GM12878 (cell line): ENCODE measurements around the gene BMP8B. TPM values are rescaled to one million over a fixed set of nuclear protein-coding genes. Genes with fewer than 3 reads are reported as not detected.

Experiments
- ATAC-seq: fragments of 200-7000 bp; cut with Tn5 transposase; 3 replicates; pipeline ENCODE4 v1.9.1; 2020; ENCODE audit warnings: mild to moderate bottlenecking, moderate library complexity
- BruUV-seq: library from RNA; stranded (reverse); fragments of 400-500 nt; replicated peaks from 2 replicates; lab custom pipeline; 2021; lab: Mats Ljungman, UMichigan
- CTCF ChIA-PET: fragments of 300-600 bp; sonication (Branson Sonifier 250); formaldehyde crosslinking; extraction: SDS; loops from one replicate; lab custom pipeline; 2021; ENCODE audit warnings: inconsistent platforms; lab: Yijun Ruan, JAX
- POLR2A ChIA-PET: fragments of 350-600 bp; formaldehyde crosslinking; extraction: SDS; loops from one replicate; lab custom pipeline; 2021; ENCODE audit warnings: inconsistent platforms; lab: Charles Lee
- RAD21 ChIA-PET: fragments of 300-600 bp; sonication (Branson Sonifier 250); formaldehyde crosslinking; loops from one replicate; lab custom pipeline; 2023; ENCODE audit warnings: antibody characterized with exemption; ENCODE audit not compliant: unreplicated experiment; lab: Charles Lee
- SMC1A ChIA-PET: fragments of 300-600 bp; sonication (Branson Sonifier 250); formaldehyde crosslinking; loops from one replicate; lab custom pipeline; 2023; ENCODE audit not compliant: unreplicated experiment, uncharacterized antibody; lab: Charles Lee
- DNase-seq: peaks from one replicate; pipeline ENCODE4 v3.0.0-alpha.2; 2011; ENCODE audit warnings: low read depth, low spot score
- FAIRE-seq: peaks from 3 replicates; lab custom pipeline; 2011; peaks lifted over from hg19 to GRCh38; lab: Jason Lieb, UNC
- H2AFZ ChIP-seq: 2 replicates; pipeline ENCODE4 v1.6.0; 2011; ENCODE audit warnings: low read depth, low read length, control low read depth; ENCODE audit not compliant: control insufficient read depth
- H3K27ac ChIP-seq: 2 replicates; pipeline ENCODE4 v1.5.1; 2011; ENCODE audit warnings: control low read depth; ENCODE audit not compliant: control insufficient read depth, insufficient read depth
- H3K27me3 ChIP-seq, 2 experiments: replicated peaks in 1 of 2; 2 replicates each; pipeline versions ENCODE4 v1.6.0 to v1.6.1; 2011; ENCODE audit warnings: low read length in 1 of 2; ENCODE audit not compliant: control insufficient read depth in 2 of 2, insufficient read depth in 2 of 2
- H3K36me3 ChIP-seq, 2 experiments: 2 replicates each; pipeline ENCODE4 v1.5.1; 2011; ENCODE audit warnings: low read length in 1 of 2; ENCODE audit not compliant: control insufficient read depth in 2 of 2, insufficient read depth in 2 of 2
- H3K4me1 ChIP-seq: 2 replicates; pipeline ENCODE4 v1.6.1; 2011; ENCODE audit warnings: mild to moderate bottlenecking, low read length, moderate library complexity, mixed read lengths; ENCODE audit not compliant: control insufficient read depth, insufficient read depth
- H3K4me2 ChIP-seq: 2 replicates; pipeline ENCODE4 v1.6.0; 2011; ENCODE audit warnings: control low read depth; ENCODE audit not compliant: control insufficient read depth, insufficient read depth
- H3K4me3 ChIP-seq: fragments of 200-600 bp; sonication (generic); 2 replicates; pipeline ENCODE4 v1.5.1; 2016
- H3K79me2 ChIP-seq: 2 replicates; pipeline ENCODE4 v1.6.0; 2011; ENCODE audit warnings: low read length; ENCODE audit not compliant: control insufficient read depth, insufficient read depth
- H3K9ac ChIP-seq: 2 replicates; pipeline ENCODE4 v1.8.0; 2011; ENCODE audit warnings: low read length, control low read depth, mixed read lengths; ENCODE audit not compliant: control insufficient read depth, insufficient read depth
- H3K9me3 ChIP-seq: replicated peaks from 3 replicates; pipeline ENCODE4 v1.5.1; 2011; ENCODE audit warnings: mild to moderate bottlenecking, low read length; ENCODE audit not compliant: control insufficient read depth, insufficient read depth
- H4K20me1 ChIP-seq: 2 replicates; pipeline ENCODE4 v1.6.0; 2011; ENCODE audit not compliant: control insufficient read depth, insufficient read depth
- BMI1 ChIP-seq: fragments of 450-650 bp; IDR thresholded peaks from 2 replicates; pipeline ENCODE4 v1.6.1; 2016; ENCODE audit warnings: mild to moderate bottlenecking, moderate library complexity, borderline replicate concordance
- EGR1 ChIP-seq, 2 experiments: IDR thresholded peaks; 1 replicate in 1 of 2; 2 replicates in 1 of 2; pipeline ENCODE4 v1.6.1; 2011 to 2012; ENCODE audit warnings: low read depth in 2 of 2, low read length in 2 of 2, borderline replicate concordance in 1 of 2, mild to moderate bottlenecking in 1 of 2, moderate library complexity in 1 of 2
- IRF4 ChIP-seq: IDR thresholded peaks from 2 replicates; pipeline ENCODE4 v1.6.1; 2011; ENCODE audit warnings: low read depth, low read length
- KDM1A ChIP-seq: fragments of 200-600 bp; sonication (generic); IDR thresholded peaks from 2 replicates; pipeline ENCODE4 v1.6.1; 2016; ENCODE audit warnings: borderline replicate concordance
- PAX8 ChIP-seq: fragments of 450-650 bp; IDR thresholded peaks from 2 replicates; pipeline ENCODE4 v1.6.1; 2017; ENCODE audit warnings: mild to moderate bottlenecking, moderate library complexity
- RAD51 ChIP-seq: fragments of 450-650 bp; IDR thresholded peaks from 2 replicates; pipeline ENCODE4 v1.6.1; 2016; ENCODE audit warnings: moderate library complexity, mild to moderate bottlenecking, inconsistent platforms
- SIX5 ChIP-seq: IDR thresholded peaks from 2 replicates; pipeline ENCODE4 v1.6.1; 2011; ENCODE audit warnings: mild to moderate bottlenecking, low read depth, low read length, moderate library complexity; ENCODE audit not compliant: severe bottlenecking
- STAT1 ChIP-seq: fragments of 450-650 bp; conservative IDR thresholded peaks from 2 replicates; pipeline ENCODE4 v1.6.1; 2014; ENCODE audit warnings: antibody characterized with exemption, mild to moderate bottlenecking
- TAF1 ChIP-seq: IDR thresholded peaks from 2 replicates; pipeline ENCODE4 v1.6.1; 2011; ENCODE audit warnings: mild to moderate bottlenecking, low read depth, low read length, borderline replicate concordance
- WGBS: methylation state at CpG from one replicate; pipeline ENCODE4 v1.1.6; 2016; ENCODE audit warnings: low lambda C conversion rate; ENCODE audit not compliant: insufficient replicate concordance, insufficient coverage; ENCODE audit errors: missing lambda C conversion rate; 5-methylcytosine and 5-hydroxymethylcytosine counted together
- in situ Hi-C: fragments of 300-500 bp; cut with MboI; formaldehyde crosslinking; loops from 9 replicates; pipeline ENCODE4 v1.14.3; 2018; ENCODE audit warnings: mixed read lengths
- intact Hi-C: fragments of 100-400 bp; cut with micrococcal nuclease; formaldehyde crosslinking; loops from one replicate; pipeline ENCODE4 v1.14.2; 2022; ENCODE audit not compliant: unreplicated experiment
- polyA plus RNA-seq, 11 experiments: library from polyadenylated mRNA; depleted of rRNA in 4 of 11; unstranded in 6 of 11; stranded (reverse) in 5 of 11; fragments of >200 nt; fragmentation: Nextera tagmentation in 4 of 11; fragmentation: Illumina TruSeq in 1 of 11; extraction: Ambion mirVana in 4 of 11; extraction: Trizol in 1 of 11; gene quantifications; 1 replicate in 1 of 11; 2 replicates in 10 of 11; pipeline versions ENCODE4 v1.2.1 to v1.2.3, GENCODE V29; 2011 to 2016; ENCODE audit warnings: inconsistent platforms in 2 of 11, missing spikeins in 2 of 11, low read depth in 1 of 11
- total RNA-seq, 4 experiments: library from RNA; depleted of rRNA in 3 of 4; stranded (reverse); fragments of >200 nt in 3 of 4; fragmentation: Illumina TruSeq in 1 of 4; extraction: Trizol in 1 of 4; gene quantifications; 2 replicates each; pipeline versions ENCODE4 v1.2.1 to v1.2.3, GENCODE V29; 2013 to 2021
- TF ChIP-seq, protein P1 (sequence below): fragments of 450-650 bp; IDR thresholded peaks from 2 replicates; pipeline ENCODE4 v1.6.1; 2017; ENCODE audit warnings: mild to moderate bottlenecking, moderate library complexity
- TF ChIP-seq, protein P2 (sequence below): fragments of 450-650 bp; IDR thresholded peaks from 2 replicates; pipeline ENCODE4 v1.6.1; 2017; ENCODE audit warnings: mild to moderate bottlenecking, moderate library complexity
- TF ChIP-seq, protein P3 (sequence below): fragments of 150-350 bp; IDR thresholded peaks from 2 replicates; pipeline ENCODE4 v1.6.1; 2016; ENCODE audit warnings: low read depth, low read length

BMP8B gene
- total and polyA plus RNA-seq, 10 of the 15 experiments (the other 5 are each of a cell fraction or from before 2014, with no cell fraction given): 0.09 to 1.2 (median 0.52) TPM

DNA sequence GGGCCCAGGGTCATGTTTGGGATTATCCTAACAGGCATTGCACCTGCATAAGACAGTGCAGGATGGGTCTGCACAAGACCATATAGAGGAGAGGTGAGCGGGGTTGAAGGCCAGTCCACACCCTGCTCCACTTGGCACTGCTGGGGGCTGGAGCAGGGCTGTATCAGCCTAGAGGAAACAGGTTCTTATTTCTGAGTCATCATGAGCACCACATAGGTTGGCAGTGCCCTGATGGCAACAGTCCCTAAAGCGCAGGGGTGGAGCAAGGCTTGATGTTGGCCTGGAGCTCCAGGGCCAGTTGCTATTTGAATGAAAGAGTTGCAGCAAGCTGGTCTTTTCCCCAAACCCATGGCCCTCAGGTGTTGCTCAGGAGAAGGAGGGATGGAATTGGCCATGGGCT lies 29.8 kb upstream of the BMP8B start:
- H4K20me1 ChIP-seq: no peaks in the 10 kb centered on the region
- no TSS peak for BruUV-seq
- POLR2A ChIA-PET: no interaction called here
- no peaks in the 10 kb centered on the region for H3K9me3 ChIP-seq
- peaks cover 17% of the 10 kb centered on the region for H3K4me1 ChIP-seq
- H3K27ac ChIP-seq: no peak overlapping the region
- no peaks in the 10 kb centered on the region for H3K27me3 ChIP-seq
- RAD21 ChIA-PET: interaction anchor here (0.6 to 1.7 kb wide), 3 partner anchors 28 to 152 kb away, joined by 3 to 6 read pairs (median 5); no protein-coding TSS in a partner anchor
- FAIRE-seq (no peak), ATAC-seq (no peak), DNase-seq (no peak)
- CTCF ChIA-PET: interaction anchor here (0.6 to 7.2 kb wide), 9 partner anchors 19 to 215 kb away, joined by 3 to 110 read pairs (median 15); partner anchors contain the start of gene MYCL
- SMC1A ChIA-PET: interaction anchor here (0.7 to 3.3 kb wide), 7 partner anchors 24 to 215 kb away, joined by 3 to 42 read pairs (median 3); partner anchors contain the start of gene MYCL
- H3K4me2 ChIP-seq: no peak overlapping the region
- no peak overlapping the region for H3K4me3 ChIP-seq
- intact Hi-C loops (no loop called here), in situ Hi-C loops (no loop called here)
- WGBS: 100% methylated on average over 2 of the region's 2 CpGs
- H2AFZ ChIP-seq: no peak overlapping the region
- H3K36me3 ChIP-seq: no peaks in the 10 kb centered on the region
- H3K79me2 ChIP-seq: no peaks in the 10 kb centered on the region
- H3K9ac ChIP-seq: no peak overlapping the region
- no peak for TF ChIP-seq EGR1 (IDR thresholded peaks at IDR 0.05; ENCODE audit: borderline replicate concordance in 1 of 2, low read depth in 2 of 2, low read length in 2 of 2)
- no peak for TF ChIP-seq RAD51
- no peak for TF ChIP-seq SIX5
- TF ChIP-seq KDM1A: no peak
- TF ChIP-seq IRF4: no peak
- TF ChIP-seq, protein P1, sequence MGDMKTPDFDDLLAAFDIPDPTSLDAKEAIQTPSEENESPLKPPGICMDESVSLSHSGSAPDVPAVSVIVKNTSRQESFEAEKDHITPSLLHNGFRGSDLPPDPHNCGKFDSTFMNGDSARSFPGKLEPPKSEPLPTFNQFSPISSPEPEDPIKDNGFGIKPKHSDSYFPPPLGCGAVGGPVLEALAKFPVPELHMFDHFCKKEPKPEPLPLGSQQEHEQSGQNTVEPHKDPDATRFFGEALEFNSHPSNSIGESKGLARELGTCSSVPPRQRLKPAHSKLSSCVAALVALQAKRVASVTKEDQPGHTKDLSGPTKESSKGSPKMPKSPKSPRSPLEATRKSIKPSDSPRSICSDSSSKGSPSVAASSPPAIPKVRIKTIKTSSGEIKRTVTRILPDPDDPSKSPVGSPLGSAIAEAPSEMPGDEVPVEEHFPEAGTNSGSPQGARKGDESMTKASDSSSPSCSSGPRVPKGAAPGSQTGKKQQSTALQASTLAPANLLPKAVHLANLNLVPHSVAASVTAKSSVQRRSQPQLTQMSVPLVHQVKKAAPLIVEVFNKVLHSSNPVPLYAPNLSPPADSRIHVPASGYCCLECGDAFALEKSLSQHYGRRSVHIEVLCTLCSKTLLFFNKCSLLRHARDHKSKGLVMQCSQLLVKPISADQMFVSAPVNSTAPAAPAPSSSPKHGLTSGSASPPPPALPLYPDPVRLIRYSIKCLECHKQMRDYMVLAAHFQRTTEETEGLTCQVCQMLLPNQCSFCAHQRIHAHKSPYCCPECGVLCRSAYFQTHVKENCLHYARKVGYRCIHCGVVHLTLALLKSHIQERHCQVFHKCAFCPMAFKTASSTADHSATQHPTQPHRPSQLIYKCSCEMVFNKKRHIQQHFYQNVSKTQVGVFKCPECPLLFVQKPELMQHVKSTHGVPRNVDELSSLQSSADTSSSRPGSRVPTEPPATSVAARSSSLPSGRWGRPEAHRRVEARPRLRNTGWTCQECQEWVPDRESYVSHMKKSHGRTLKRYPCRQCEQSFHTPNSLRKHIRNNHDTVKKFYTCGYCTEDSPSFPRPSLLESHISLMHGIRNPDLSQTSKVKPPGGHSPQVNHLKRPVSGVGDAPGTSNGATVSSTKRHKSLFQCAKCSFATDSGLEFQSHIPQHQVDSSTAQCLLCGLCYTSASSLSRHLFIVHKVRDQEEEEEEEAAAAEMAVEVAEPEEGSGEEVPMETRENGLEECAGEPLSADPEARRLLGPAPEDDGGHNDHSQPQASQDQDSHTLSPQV: no peak
- no peak for TF ChIP-seq PAX8
- TF ChIP-seq BMI1: no peak
- no peak for TF ChIP-seq TAF1
- TF ChIP-seq, protein P2, sequence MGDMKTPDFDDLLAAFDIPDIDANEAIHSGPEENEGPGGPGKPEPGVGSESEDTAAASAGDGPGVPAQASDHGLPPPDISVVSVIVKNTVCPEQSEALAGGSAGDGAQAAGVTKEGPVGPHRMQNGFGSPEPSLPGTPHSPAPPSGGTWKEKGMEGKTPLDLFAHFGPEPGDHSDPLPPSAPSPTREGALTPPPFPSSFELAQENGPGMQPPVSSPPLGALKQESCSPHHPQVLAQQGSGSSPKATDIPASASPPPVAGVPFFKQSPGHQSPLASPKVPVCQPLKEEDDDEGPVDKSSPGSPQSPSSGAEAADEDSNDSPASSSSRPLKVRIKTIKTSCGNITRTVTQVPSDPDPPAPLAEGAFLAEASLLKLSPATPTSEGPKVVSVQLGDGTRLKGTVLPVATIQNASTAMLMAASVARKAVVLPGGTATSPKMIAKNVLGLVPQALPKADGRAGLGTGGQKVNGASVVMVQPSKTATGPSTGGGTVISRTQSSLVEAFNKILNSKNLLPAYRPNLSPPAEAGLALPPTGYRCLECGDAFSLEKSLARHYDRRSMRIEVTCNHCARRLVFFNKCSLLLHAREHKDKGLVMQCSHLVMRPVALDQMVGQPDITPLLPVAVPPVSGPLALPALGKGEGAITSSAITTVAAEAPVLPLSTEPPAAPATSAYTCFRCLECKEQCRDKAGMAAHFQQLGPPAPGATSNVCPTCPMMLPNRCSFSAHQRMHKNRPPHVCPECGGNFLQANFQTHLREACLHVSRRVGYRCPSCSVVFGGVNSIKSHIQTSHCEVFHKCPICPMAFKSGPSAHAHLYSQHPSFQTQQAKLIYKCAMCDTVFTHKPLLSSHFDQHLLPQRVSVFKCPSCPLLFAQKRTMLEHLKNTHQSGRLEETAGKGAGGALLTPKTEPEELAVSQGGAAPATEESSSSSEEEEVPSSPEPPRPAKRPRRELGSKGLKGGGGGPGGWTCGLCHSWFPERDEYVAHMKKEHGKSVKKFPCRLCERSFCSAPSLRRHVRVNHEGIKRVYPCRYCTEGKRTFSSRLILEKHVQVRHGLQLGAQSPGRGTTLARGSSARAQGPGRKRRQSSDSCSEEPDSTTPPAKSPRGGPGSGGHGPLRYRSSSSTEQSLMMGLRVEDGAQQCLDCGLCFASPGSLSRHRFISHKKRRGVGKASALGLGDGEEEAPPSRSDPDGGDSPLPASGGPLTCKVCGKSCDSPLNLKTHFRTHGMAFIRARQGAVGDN: no peak
- no peak for TF ChIP-seq STAT1
- TF ChIP-seq, protein P3, sequence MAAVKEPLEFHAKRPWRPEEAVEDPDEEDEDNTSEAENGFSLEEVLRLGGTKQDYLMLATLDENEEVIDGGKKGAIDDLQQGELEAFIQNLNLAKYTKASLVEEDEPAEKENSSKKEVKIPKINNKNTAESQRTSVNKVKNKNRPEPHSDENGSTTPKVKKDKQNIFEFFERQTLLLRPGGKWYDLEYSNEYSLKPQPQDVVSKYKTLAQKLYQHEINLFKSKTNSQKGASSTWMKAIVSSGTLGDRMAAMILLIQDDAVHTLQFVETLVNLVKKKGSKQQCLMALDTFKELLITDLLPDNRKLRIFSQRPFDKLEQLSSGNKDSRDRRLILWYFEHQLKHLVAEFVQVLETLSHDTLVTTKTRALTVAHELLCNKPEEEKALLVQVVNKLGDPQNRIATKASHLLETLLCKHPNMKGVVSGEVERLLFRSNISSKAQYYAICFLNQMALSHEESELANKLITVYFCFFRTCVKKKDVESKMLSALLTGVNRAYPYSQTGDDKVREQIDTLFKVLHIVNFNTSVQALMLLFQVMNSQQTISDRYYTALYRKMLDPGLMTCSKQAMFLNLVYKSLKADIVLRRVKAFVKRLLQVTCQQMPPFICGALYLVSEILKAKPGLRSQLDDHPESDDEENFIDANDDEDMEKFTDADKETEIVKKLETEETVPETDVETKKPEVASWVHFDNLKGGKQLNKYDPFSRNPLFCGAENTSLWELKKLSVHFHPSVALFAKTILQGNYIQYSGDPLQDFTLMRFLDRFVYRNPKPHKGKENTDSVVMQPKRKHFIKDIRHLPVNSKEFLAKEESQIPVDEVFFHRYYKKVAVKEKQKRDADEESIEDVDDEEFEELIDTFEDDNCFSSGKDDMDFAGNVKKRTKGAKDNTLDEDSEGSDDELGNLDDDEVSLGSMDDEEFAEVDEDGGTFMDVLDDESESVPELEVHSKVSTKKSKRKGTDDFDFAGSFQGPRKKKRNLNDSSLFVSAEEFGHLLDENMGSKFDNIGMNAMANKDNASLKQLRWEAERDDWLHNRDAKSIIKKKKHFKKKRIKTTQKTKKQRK: no peak
